Right renal pelvis (tissue), 4 donors: ENCODE results near the gene RETSAT. TPM values are rescaled to one million over a fixed set of nuclear protein-coding genes. Genes with fewer than 3 reads are reported as not detected.

ENCODE experiments used
- DNase-seq, 4 donors: peaks; one replicate each; pipeline ENCODE4 v3.0.0-alpha.2; 2013; ENCODE audit warnings: low read depth in 4 of 4, low spot score in 3 of 4, missing footprints in 1 of 4
- polyA plus RNA-seq, 4 donors: library from polyadenylated mRNA; unstranded; fragments of 120-200 nt; gene quantifications; one replicate each; pipeline ENCODE4 v1.2.1, GENCODE V29; 2013; ENCODE audit not compliant: insufficient read length in 4 of 4

The RETSAT gene
- polyA plus RNA-seq, 4 donors, result 13.4 to 26.5 (median 24.8) TPM

- DNase-seq, result no peak
Observed at GRCh38 chr2:85312404-85312803, 41.9 kb downstream of the RETSAT start.

DNA sequence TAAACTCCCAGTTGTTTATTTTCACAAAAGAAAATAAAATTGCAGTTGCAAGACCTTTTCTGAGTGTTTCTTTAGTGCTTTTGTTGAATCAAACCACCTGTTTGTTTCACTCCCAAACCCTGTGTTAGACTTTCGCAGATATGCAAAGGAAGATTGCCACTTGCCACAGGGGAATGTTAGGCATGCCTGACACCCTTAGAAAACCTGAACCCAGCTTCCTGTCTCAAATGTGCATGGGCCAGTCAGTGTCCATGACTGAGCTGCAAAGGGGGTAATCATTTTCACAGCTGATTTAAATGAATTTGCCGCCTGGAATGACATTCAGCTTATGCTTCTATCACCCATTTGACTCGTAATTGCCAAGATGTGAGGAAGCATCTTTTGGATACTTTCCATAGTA is 44.0 kb downstream of the RETSAT start:
- no peak for DNase-seq

- DNase-seq, result no peak
Observed at GRCh38 chr2:85309699-85310321, 44.5 kb downstream of the RETSAT start.

GRCh38 chr2:85308896-85309555 is 45.3 kb downstream of the RETSAT start:
- peak; percentile 59 to 82 (median 69) for DNase-seq

GRCh38 chr2:85308201-85308600 is 46.1 kb downstream of the RETSAT start:
- DNase-seq, result no peak

- DNase-seq, result no peak
Observed at GRCh38 chr2:85307527-85307897, 46.8 kb downstream of the RETSAT start.

DNA sequence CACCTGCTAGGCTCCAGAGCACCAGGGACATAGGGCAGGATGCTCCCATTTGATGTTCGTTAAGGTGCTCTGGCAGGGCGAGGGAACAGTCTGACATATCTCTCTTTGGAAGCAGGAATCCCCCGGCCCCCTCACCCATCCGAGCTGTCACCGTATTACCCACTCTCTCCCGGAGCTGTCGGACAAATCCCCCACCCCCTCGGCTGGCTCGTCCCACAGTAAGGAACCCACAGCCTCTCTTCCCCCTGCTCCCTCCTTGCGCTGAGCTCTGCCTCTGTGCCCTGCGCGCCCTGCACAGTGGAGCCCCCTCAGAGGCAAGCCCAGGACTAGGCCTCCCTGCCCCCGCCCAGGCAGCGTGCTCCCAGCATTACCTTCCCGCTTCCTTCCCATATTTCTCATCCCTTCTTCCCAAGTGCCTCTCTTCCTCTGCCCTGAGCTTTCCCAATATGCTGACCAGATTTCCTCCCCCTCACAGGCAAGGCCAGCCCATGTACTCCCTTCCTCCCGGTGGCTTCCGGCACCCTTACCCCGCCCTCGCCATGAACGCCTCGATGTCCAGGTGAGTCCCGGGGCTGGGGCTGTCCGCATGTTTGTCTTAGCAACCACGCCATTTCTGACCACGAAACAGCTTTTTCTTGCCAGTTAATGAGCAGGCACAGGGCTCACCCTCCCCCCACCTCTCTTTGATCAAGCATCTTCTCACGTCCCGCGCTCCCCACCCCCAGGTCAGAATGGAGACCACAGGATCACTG is 50.4 kb downstream of the RETSAT start:
- no peak for DNase-seq

- no peak for DNase-seq
Observed at GRCh38 chr2:85302121-85302520, 52.2 kb downstream of the RETSAT start.

Other genes starting within 250 kb of the RETSAT start
- gene TCF7L1, start 221.1 kb downstream of the RETSAT start, polyA plus RNA-seq, result 10 to 100 TPM; 49.5 to 59.1 (median 54.7) TPM
- 100 to 1,000 TPM; 116 to 133 (median 127) TPM for gene TGOLN2, start 26.5 kb downstream of the RETSAT start, polyA plus RNA-seq
- gene ELMOD3, start 241 bp upstream of the RETSAT start, polyA plus RNA-seq, result 10 to 100 TPM; 23.9 to 27.7 (median 25.7) TPM
- gene CAPG, start 55.8 kb upstream of the RETSAT start, polyA plus RNA-seq, result 100 to 1,000 TPM; 103 to 130 (median 116) TPM
- gene SH2D6, start 64.2 kb upstream of the RETSAT start, polyA plus RNA-seq, result under 1 TPM; 0.24 to 0.62 (median 0.56) TPM
- 100 to 1,000 TPM; 310 to 357 (median 338) TPM for gene MAT2A, start 184.6 kb upstream of the RETSAT start, polyA plus RNA-seq
- 10 to 100 TPM; 39.1 to 45.8 (median 42.2) TPM for gene GGCX, start 207.0 kb upstream of the RETSAT start, polyA plus RNA-seq
- gene VAMP8, start 223.1 kb upstream of the RETSAT start, polyA plus RNA-seq, result 100 to 1,000 TPM in 2 of 4 donors, 10 to 100 TPM in 2; 90.7 to 106 (median 101) TPM
- 10 to 100 TPM; 40.5 to 50.8 (median 42.5) TPM for gene VAMP5, start 229.9 kb upstream of the RETSAT start, polyA plus RNA-seq
- gene RNF181, start 241.2 kb upstream of the RETSAT start, polyA plus RNA-seq, result 100 to 1,000 TPM; 137 to 157 (median 139) TPM
- 10 to 100 TPM; 35.1 to 43.3 (median 37.9) TPM for gene TMEM150A, start 248.2 kb upstream of the RETSAT start, polyA plus RNA-seq